ENCODE data around the gene ENTPD2. TPM values are rescaled to one million over a fixed set of nuclear protein-coding genes. Genes with fewer than 3 reads are reported as not detected.

Gene ENTPD2
- total RNA-seq, 1 experiment from 2014 or later, result 4.0 TPM

DNA sequence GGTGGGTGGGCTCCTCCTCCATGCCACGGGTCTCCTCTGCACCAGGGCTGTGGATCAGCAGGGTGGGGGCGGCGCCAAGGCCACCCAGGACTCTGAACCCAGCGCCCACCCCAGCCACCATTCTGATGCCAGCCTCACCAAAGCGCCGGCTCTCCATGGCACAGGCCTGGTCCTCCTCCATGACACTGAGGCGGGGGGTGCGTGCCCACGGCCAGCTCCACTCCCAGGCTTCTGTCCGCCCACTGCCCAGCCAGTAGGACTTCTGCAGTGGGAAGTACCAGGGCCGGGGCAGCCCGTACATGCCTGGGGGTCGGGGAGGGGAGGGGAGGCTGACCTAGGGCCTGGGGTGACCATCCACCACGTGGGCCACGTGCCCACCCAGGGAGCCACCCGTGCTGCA lies 37.4 kb downstream of the ENTPD2 start:
- no peak overlapping the region for H2AK5ac ChIP-seq (ENCODE audit: insufficient read length, low read length)
- TF ChIP-seq, protein P1, sequence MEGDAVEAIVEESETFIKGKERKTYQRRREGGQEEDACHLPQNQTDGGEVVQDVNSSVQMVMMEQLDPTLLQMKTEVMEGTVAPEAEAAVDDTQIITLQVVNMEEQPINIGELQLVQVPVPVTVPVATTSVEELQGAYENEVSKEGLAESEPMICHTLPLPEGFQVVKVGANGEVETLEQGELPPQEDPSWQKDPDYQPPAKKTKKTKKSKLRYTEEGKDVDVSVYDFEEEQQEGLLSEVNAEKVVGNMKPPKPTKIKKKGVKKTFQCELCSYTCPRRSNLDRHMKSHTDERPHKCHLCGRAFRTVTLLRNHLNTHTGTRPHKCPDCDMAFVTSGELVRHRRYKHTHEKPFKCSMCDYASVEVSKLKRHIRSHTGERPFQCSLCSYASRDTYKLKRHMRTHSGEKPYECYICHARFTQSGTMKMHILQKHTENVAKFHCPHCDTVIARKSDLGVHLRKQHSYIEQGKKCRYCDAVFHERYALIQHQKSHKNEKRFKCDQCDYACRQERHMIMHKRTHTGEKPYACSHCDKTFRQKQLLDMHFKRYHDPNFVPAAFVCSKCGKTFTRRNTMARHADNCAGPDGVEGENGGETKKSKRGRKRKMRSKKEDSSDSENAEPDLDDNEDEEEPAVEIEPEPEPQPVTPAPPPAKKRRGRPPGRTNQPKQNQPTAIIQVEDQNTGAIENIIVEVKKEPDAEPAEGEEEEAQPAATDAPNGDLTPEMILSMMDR (conservative IDR thresholded peaks at IDR 0.05), result no peak
- Mint-ChIP-seq H3K27ac (no peak overlapping the region), H3K36me3 (ENCODE audit: insufficient read depth in 1 of 3, low read depth in 3 of 3) (peaks cover 4 to 13% (median 6%) of the 10 kb centered on the region in 3 experiments; a peak in 5 of 7 replicates), H3K4me1 (no peaks in the 10 kb centered on the region; a peak in 1 of 4 replicates), H3K4me3 (no peak overlapping the region), H3K9me3 (no peaks in the 10 kb centered on the region), H3K27me3 (ENCODE audit: low read depth) (no peaks in the 10 kb centered on the region; the same call in 1 of the 2 replicates)
- H2BK120ac ChIP-seq (ENCODE audit: low read depth, low read length, poor library complexity, severe bottlenecking), result no peak overlapping the region
- no peak overlapping the region for H4K5ac ChIP-seq (ENCODE audit: insufficient read length, low read depth, low read length)
- H3K18ac ChIP-seq (ENCODE audit: insufficient read length, low read depth, low read length), result no peak overlapping the region
- H2BK20ac ChIP-seq (ENCODE audit: low read depth, low read length, poor library complexity, severe bottlenecking), result no peak overlapping the region
- no peak overlapping the region; the same call in 1 of the 2 replicates for H3K14ac ChIP-seq (ENCODE audit: insufficient read depth, low read length)
- no peak overlapping the region for H2BK12ac ChIP-seq (ENCODE audit: insufficient read length, low read depth, low read length)
- H3K9me3 ChIP-seq (ENCODE audit: control insufficient read depth, low read depth, low read length), result no peaks in the 10 kb centered on the region
- no peaks in the 10 kb centered on the region for H3K27me3 ChIP-seq (ENCODE audit: insufficient read depth, low read length)
- no peaks in the 10 kb centered on the region for H3K79me2 ChIP-seq (ENCODE audit: insufficient read depth, low read length)
- H3T11ph ChIP-seq (ENCODE audit: low read length), result no peak overlapping the region
- H3K9ac ChIP-seq (ENCODE audit: extremely low read depth, insufficient read length, low read length), result no peak overlapping the region
- no peaks in the 10 kb centered on the region for H3K79me1 ChIP-seq (ENCODE audit: insufficient read depth, low read depth, low read length, poor library complexity, severe bottlenecking)
- peaks cover 2% of the 10 kb centered on the region for H4K20me1 ChIP-seq (ENCODE audit: control insufficient read depth, insufficient read depth, insufficient read length)
- no peak overlapping the region for H2AFZ ChIP-seq (ENCODE audit: low read length)
- no peak overlapping the region for H2BK5ac ChIP-seq (ENCODE audit: insufficient read length, low read length)
- H3K4me2 ChIP-seq (ENCODE audit: insufficient read depth, insufficient read length, low read length), result no peak overlapping the region
- no peaks in the 10 kb centered on the region for H3K4me1 ChIP-seq (ENCODE audit: insufficient read depth, low read length)
- H3K4ac ChIP-seq (ENCODE audit: low read depth, low read length), result no peak overlapping the region
- no peak overlapping the region for H2BK15ac ChIP-seq (ENCODE audit: low read depth, low read length)
- H3K23me2 ChIP-seq (ENCODE audit: insufficient read length, low read depth, low read length, poor library complexity, severe bottlenecking), result no peaks in the 10 kb centered on the region
- H3K23ac ChIP-seq (ENCODE audit: insufficient read length, low read depth, low read length), result no peak overlapping the region
- no CpG with 5 or more reads among the region's 16 CpGs for WGBS (ENCODE audit: extremely low coverage, insufficient read length, low lambda C conversion rate)
- no peak for DNase-seq
- no peak overlapping the region for H3K27ac ChIP-seq (ENCODE audit: insufficient read length, low read depth, low read length)
- no peak overlapping the region for H4K8ac ChIP-seq (replicated peaks; ENCODE audit: insufficient read length, low read depth, low read length)
- H4K91ac ChIP-seq (ENCODE audit: insufficient read length, low read depth, low read length), result no peak overlapping the region
- H3K56ac ChIP-seq (ENCODE audit: insufficient read length, low read depth, low read length), result no peak overlapping the region

Data from H9 (cell line).